ENCODE data around the gene ITIH2. TPM values are rescaled to one million over a fixed set of nuclear protein-coding genes. Genes with fewer than 3 reads are reported as not detected.

The ITIH2 gene
- total RNA-seq, 1 donor from 2014 or later, result 4.6 TPM

GRCh38 chr10:7755103-7755502, 52.0 kb downstream of the ITIH2 start:
- no peak for DNase-seq (ENCODE audit: low spot score, unreplicated experiment)
- H3K27me3 Mint-ChIP-seq, result no peaks in the 10 kb centered on the region
- H3K36me3 Mint-ChIP-seq (ENCODE audit: insufficient read depth), result peaks cover 40% of the 10 kb centered on the region
- no peak overlapping the region for H3K27ac Mint-ChIP-seq
- TF ChIP-seq, protein P1, sequence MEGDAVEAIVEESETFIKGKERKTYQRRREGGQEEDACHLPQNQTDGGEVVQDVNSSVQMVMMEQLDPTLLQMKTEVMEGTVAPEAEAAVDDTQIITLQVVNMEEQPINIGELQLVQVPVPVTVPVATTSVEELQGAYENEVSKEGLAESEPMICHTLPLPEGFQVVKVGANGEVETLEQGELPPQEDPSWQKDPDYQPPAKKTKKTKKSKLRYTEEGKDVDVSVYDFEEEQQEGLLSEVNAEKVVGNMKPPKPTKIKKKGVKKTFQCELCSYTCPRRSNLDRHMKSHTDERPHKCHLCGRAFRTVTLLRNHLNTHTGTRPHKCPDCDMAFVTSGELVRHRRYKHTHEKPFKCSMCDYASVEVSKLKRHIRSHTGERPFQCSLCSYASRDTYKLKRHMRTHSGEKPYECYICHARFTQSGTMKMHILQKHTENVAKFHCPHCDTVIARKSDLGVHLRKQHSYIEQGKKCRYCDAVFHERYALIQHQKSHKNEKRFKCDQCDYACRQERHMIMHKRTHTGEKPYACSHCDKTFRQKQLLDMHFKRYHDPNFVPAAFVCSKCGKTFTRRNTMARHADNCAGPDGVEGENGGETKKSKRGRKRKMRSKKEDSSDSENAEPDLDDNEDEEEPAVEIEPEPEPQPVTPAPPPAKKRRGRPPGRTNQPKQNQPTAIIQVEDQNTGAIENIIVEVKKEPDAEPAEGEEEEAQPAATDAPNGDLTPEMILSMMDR (IDR thresholded peaks at IDR 0.05; ENCODE audit: unreplicated experiment), result no peak
- H3K4me3 Mint-ChIP-seq (ENCODE audit: low read depth), result no peak overlapping the region
- H3K4me1 Mint-ChIP-seq (ENCODE audit: low read depth), result no peaks in the 10 kb centered on the region
- no peaks in the 10 kb centered on the region for H3K9me3 Mint-ChIP-seq (ENCODE audit: low read depth)

DNA sequence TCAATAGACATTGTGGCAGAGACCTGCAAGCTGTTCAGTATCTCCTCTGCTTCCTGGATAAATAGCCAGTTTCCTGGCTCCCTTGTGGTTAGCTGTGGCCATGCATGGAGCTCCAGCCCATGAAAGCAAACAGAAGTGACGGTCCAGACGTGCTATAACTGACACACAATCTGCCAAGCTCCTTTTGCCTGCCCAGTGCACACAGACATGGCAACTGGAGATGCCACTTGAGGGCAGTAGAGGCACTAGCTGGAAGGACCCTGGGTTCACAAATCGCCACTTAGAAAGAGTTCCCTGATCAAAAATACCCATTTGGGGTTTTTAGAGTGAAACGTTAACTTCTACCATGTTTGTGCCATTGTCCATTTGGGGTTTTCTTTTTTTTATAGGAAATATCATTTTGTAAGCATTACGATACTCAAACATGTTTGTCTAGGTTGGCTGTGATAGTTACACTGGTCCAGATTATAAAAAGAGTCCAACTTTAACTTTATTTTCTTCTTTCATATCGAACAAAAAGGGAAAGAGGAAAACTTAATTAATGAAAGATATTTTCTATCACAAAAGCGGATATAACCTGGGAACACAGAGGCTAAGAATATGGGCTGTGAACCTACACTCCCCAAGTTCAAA, 53.4 kb downstream of the ITIH2 start:
- H3K27ac Mint-ChIP-seq, result no peak overlapping the region
- H3K27me3 Mint-ChIP-seq, result no peaks in the 10 kb centered on the region
- no peaks in the 10 kb centered on the region for H3K4me1 Mint-ChIP-seq (ENCODE audit: low read depth)
- TF ChIP-seq, protein P1 (IDR thresholded peaks at IDR 0.05; ENCODE audit: unreplicated experiment), result peak; percentile 49
- no peak for DNase-seq (ENCODE audit: low spot score, unreplicated experiment)
- H3K4me3 Mint-ChIP-seq (ENCODE audit: low read depth), result no peak overlapping the region
- H3K9me3 Mint-ChIP-seq (ENCODE audit: low read depth), result no peaks in the 10 kb centered on the region
- H3K36me3 Mint-ChIP-seq (ENCODE audit: insufficient read depth), result peaks cover 40% of the 10 kb centered on the region

- H3K36me3 Mint-ChIP-seq (ENCODE audit: insufficient read depth), result peaks cover 20% of the 10 kb centered on the region
- H3K27ac Mint-ChIP-seq, result no peak overlapping the region
- H3K9me3 Mint-ChIP-seq (ENCODE audit: low read depth), result no peaks in the 10 kb centered on the region
- DNase-seq (ENCODE audit: low spot score, unreplicated experiment), result no peak
- no peaks in the 10 kb centered on the region for H3K4me1 Mint-ChIP-seq (ENCODE audit: low read depth)
- no peaks in the 10 kb centered on the region for H3K27me3 Mint-ChIP-seq
- TF ChIP-seq, protein P1 (IDR thresholded peaks at IDR 0.05; ENCODE audit: unreplicated experiment), result no peak
- no peak overlapping the region for H3K4me3 Mint-ChIP-seq (ENCODE audit: low read depth)
Measured at GRCh38 chr10:7763929-7764328, 60.8 kb downstream of the ITIH2 start.

DNA sequence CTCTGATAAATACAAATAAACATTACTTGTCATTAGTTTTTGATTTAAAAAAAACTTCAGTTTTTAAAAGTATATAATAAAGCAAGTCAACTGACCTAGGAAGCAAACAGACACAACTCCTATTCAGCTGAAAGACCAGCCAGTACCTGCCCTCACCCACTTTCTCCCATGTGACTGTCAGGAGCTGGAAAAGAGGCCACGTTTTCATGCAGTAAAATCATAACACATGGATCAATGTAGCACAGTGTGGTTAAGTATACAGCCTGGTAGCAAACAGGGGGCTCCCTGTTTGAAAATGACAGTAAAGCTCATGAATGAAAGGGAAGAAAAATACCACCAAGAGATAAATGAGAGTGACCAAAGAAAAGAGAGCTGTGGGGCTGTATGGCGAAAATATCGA, 63.1 kb downstream of the ITIH2 start:
- Mint-ChIP-seq H3K9me3 (ENCODE audit: low read depth) (no peaks in the 10 kb centered on the region), H3K27me3 (no peaks in the 10 kb centered on the region), H3K36me3 (ENCODE audit: insufficient read depth) (peaks cover 23% of the 10 kb centered on the region), H3K4me3 (ENCODE audit: low read depth) (no peak overlapping the region), H3K27ac (peak overlapping the region; percentile 45), H3K4me1 (ENCODE audit: low read depth) (peaks cover 5% of the 10 kb centered on the region)
- TF ChIP-seq, protein P1 (IDR thresholded peaks at IDR 0.05; ENCODE audit: unreplicated experiment), result no peak
- DNase-seq (ENCODE audit: low spot score, unreplicated experiment), result no peak

DNA sequence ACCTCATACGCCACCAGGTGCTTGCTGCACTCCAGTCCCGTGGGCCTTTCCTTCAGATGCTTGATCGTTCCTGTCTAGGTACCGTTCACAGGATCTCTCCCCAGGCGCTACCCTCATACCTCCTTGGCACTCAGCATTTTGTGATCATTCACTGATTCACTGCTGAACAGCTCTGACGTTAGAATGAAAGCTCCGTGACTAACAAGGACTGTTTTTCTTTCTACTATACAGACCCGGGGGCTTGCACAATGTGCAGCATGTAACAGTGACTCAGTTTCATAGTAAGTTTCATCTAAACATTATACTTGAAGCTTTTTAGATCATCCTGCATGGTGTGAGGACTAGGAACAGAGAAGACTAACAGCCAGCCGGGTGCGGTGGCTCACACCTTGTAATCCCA, 64.1 kb downstream of the ITIH2 start:
- Mint-ChIP-seq H3K27ac (no peak overlapping the region), H3K9me3 (ENCODE audit: low read depth) (no peaks in the 10 kb centered on the region), H3K4me1 (ENCODE audit: low read depth) (peaks cover 7% of the 10 kb centered on the region), H3K36me3 (ENCODE audit: insufficient read depth) (peaks cover 24% of the 10 kb centered on the region), H3K27me3 (no peaks in the 10 kb centered on the region), H3K4me3 (ENCODE audit: low read depth) (no peak overlapping the region)
- no peak for DNase-seq (ENCODE audit: low spot score, unreplicated experiment)
- TF ChIP-seq, protein P1 (IDR thresholded peaks at IDR 0.05; ENCODE audit: unreplicated experiment), result no peak
